Lower leg skin (tissue), 3 donors: ENCODE measurements around the gene NLN.

ENCODE experiments used
- CTCF ChIP-seq, 3 donors: fragments of 450-650 bp; IDR thresholded peaks; one replicate each; pipeline ENCODE4 v1.5.1; 2016; ENCODE audit warnings: antibody characterized with exemption in 3 of 3, mild to moderate bottlenecking in 3 of 3, moderate library complexity in 2 of 3
- POLR2A ChIP-seq, 2 donors: fragments of 450-650 bp; IDR thresholded peaks; one replicate each; pipeline ENCODE4 v1.6.1; 2016 to 2017; ENCODE audit warnings: antibody characterized with exemption in 2 of 2, mild to moderate bottlenecking in 1 of 2, moderate library complexity in 1 of 2

GRCh38 chr5:65866837-65867521 lies 145.0 kb downstream of the NLN start:
- TF ChIP-seq CTCF (IDR thresholded peaks at IDR 0.05), result no peak
- no peak for TF ChIP-seq POLR2A (IDR thresholded peaks at IDR 0.05)
